GM23248 (cell line): ENCODE measurements around the gene LSMEM2. TPM values are rescaled to one million over a fixed set of nuclear protein-coding genes. Genes with fewer than 3 reads are reported as not detected.
"Not testable (repeated sequence)": the region's sequence is repeated elsewhere in the genome, so short reads cannot be mapped to it uniquely, and the experiment has no call there.

Source experiments
- DNase-seq: peaks from one replicate; pipeline ENCODE4 v3.0.0-alpha.2; 2015
- H2AFZ ChIP-seq: fragments of 200-600 bp; sonication (generic); 2 replicates; pipeline ENCODE4 v1.6.1; 2016; ENCODE audit warnings: antibody characterized with exemption
- H3F3A ChIP-seq: fragments of 200-600 bp; sonication (generic); 2 replicates; pipeline ENCODE4 v1.6.1; 2016; ENCODE audit warnings: mild to moderate bottlenecking, antibody characterized with exemption, mixed run types; ENCODE audit not compliant: insufficient read depth
- H3K27ac ChIP-seq: fragments of 200-600 bp; sonication (generic); 2 replicates; pipeline ENCODE4 v1.5.1; 2016; ENCODE audit warnings: mild to moderate bottlenecking
- H3K27me3 ChIP-seq: fragments of 200-600 bp; sonication (generic); replicated peaks from 2 replicates; pipeline ENCODE4 v1.6.1; 2016; ENCODE audit warnings: mild to moderate bottlenecking; ENCODE audit not compliant: insufficient read depth
- H3K36me3 ChIP-seq: fragments of 200-600 bp; sonication (generic); 2 replicates; pipeline ENCODE4 v1.6.1; 2016; ENCODE audit warnings: low read depth, mild to moderate bottlenecking
- H3K4me1 ChIP-seq: fragments of 200-600 bp; sonication (generic); 2 replicates; pipeline ENCODE4 v1.6.1; 2016; ENCODE audit warnings: mild to moderate bottlenecking; ENCODE audit not compliant: insufficient read depth
- H3K4me2 ChIP-seq: fragments of 200-600 bp; sonication (generic); one replicate; pipeline ENCODE4 v1.6.1; 2016; ENCODE audit warnings: mild to moderate bottlenecking; ENCODE audit not compliant: unreplicated experiment
- H3K4me3 ChIP-seq: fragments of 200-600 bp; sonication (generic); 2 replicates; pipeline ENCODE4 v1.5.1; 2016; ENCODE audit warnings: mild to moderate bottlenecking
- H3K79me2 ChIP-seq: fragments of 200-600 bp; sonication (generic); 2 replicates; pipeline ENCODE4 v1.6.1; 2016; ENCODE audit warnings: mild to moderate bottlenecking; ENCODE audit not compliant: insufficient read depth
- H3K9ac ChIP-seq: fragments of 200-600 bp; sonication (generic); 2 replicates; pipeline ENCODE4 v1.6.1; 2016; ENCODE audit warnings: mild to moderate bottlenecking
- H3K9me2 ChIP-seq: fragments of 200-600 bp; sonication (generic); 2 replicates; pipeline ENCODE4 v1.6.1; 2016; ENCODE audit warnings: mixed run types, mild to moderate bottlenecking, moderate library complexity; ENCODE audit not compliant: insufficient read depth
- H3K9me3 ChIP-seq: fragments of 200-600 bp; sonication (generic); one replicate; pipeline ENCODE4 v1.6.1; 2017; ENCODE audit warnings: low read depth
- H4K20me1 ChIP-seq: fragments of 200-600 bp; sonication (generic); 2 replicates; pipeline ENCODE4 v1.6.0; 2016; ENCODE audit not compliant: insufficient read depth
- EZH2 ChIP-seq: fragments of 200-600 bp; sonication (generic); IDR thresholded peaks from 2 replicates; pipeline ENCODE4 v1.6.1; 2018; ENCODE audit warnings: antibody characterized with exemption, mild to moderate bottlenecking; ENCODE audit not compliant: insufficient read depth, poor library complexity, severe bottlenecking
- EZH2phosphoT487 ChIP-seq: fragments of 200-600 bp; sonication (generic); IDR thresholded peaks from 2 replicates; pipeline ENCODE4 v1.6.1; 2018; ENCODE audit warnings: antibody characterized with exemption, moderate library complexity, mild to moderate bottlenecking, low read depth; ENCODE audit not compliant: insufficient read depth
- WGBS, 2 experiments: methylation state at CpG; one replicate each; pipeline ENCODE4 v1.1.6; 2015 to 2017; ENCODE audit warnings: low lambda C conversion rate in 2 of 2, low coverage in 1 of 2; ENCODE audit errors: missing lambda C conversion rate in 2 of 2; 5-methylcytosine and 5-hydroxymethylcytosine counted together
- in situ Hi-C: fragments of 300-500 bp; cut with MboI; formaldehyde crosslinking; loops from 2 replicates; pipeline ENCODE4 v1.15.0; 2020
- polyA plus RNA-seq: library from polyadenylated mRNA; unstranded; fragments of >200 nt; fragmentation: Nextera tagmentation; extraction: Ambion mirVana; gene quantifications from 2 replicates; pipeline ENCODE4 v1.2.1, GENCODE V29; 2016
- total RNA-seq: library from RNA; depleted of rRNA; stranded (reverse); fragments of >200 nt; shearing (Covaris generic); gene quantifications from 2 replicates; pipeline ENCODE4 v1.2.3, GENCODE V29; 2014

The LSMEM2 gene
- total and polyA plus RNA-seq, 2 experiments from 2014 or later, result not detected

DNA sequence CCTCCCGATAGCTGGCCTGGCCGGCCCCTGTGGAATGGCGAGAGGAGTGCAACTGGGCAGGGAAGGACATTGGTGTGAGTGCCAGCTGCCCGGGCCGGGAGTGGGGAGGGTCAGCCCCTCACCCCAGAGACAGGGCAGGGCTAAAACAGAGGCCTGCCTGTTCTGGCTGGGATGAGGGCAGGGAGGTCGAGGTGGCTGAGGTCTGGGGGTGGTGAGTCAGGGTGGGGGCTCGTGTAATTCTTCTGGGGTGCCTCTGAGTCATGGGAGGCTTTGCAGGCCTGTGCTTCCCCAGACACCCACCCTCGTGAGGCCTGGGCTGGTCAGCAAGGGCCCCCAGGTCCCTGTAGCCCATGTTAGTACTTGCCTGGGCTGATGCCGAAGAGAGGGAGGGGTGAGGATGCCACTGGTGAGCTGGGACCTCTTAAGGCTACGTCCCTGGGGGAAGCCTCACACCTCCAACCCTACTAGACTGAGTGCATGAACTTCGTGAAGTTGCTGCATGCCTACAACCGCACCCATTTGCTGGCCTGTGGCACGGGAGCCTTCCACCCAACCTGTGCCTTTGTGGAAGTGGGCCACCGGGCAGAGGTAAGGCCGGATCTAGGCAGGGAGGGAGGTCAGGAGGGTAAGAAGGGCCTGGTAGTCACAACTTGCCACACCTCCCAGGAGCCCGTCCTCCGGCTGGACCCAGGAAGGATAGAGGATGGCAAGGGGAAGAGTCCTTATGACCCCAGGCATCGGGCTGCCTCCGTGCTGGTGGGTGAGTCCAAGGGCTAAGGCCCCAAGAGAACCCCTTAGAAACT lies 8.3 kb upstream of the LSMEM2 start:
- Histone ChIP-seq H3K36me3 (no peaks in the 10 kb centered on the region), H3K9me2 (no peaks in the 10 kb centered on the region), H3K27me3 (no peaks in the 10 kb centered on the region), H2AFZ (no peak overlapping the region), H3K9me3 (no peaks in the 10 kb centered on the region), H3K4me3 (no peak overlapping the region), H3K27ac (no peak overlapping the region), H3K4me2 (peak overlapping the region; percentile 58), H3K79me2 (no peaks in the 10 kb centered on the region), H4K20me1 (no peaks in the 10 kb centered on the region), H3F3A (peaks cover 13% of the 10 kb centered on the region; the same call in 1 of the 2 replicates), H3K9ac (peak overlapping the region; percentile 43; the same call in 1 of the 2 replicates), H3K4me1 (peaks cover 28% of the 10 kb centered on the region)
- TF ChIP-seq EZH2 (no peak), EZH2phosphoT487 (no peak)
- WGBS, 2 experiments, result 65 to 68% methylated on average over 19 of the region's 19 CpGs
- in situ Hi-C loops, result loop anchor here (5.0 kb wide), 1 partner anchor 73 kb away; no protein-coding TSS in a partner anchor
- peak; percentile 39 for DNase-seq

DNA sequence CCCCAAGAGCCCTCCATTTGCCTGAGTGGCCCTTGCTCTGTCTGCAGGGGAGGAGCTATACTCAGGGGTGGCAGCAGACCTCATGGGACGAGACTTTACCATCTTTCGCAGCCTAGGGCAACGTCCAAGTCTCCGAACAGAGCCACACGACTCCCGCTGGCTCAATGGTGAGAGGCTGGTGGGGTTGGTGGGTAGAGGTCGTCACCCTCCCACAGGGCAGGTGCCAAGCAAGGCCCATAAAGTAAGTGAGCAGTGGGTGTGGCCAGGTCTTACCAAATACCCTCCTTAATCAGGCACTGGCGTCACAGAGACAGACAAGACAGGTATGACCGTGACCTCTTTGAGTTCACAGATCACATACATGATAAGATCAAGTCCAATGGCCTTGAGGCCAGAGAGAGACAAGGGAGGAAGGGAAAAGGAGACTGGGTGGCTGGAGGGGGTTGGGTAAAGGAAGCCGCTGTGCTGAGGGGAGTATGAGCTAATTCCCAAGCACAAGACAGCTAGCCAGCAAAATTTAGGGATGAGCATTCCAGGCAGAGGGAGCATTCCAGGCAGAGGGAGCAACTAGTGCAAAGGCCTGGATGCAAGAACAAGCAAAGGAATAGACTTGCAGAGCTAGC lies 7.5 kb upstream of the LSMEM2 start:
- Histone ChIP-seq H3K36me3 (no peaks in the 10 kb centered on the region), H3K4me1 (peaks cover 28% of the 10 kb centered on the region), H2AFZ (no peak overlapping the region), H3K9me2 (no peaks in the 10 kb centered on the region), H3K4me3 (no peak overlapping the region), H3K4me2 (no peak overlapping the region), H3K9me3 (no peaks in the 10 kb centered on the region), H4K20me1 (no peaks in the 10 kb centered on the region), H3F3A (peaks cover 13% of the 10 kb centered on the region; the same call in 1 of the 2 replicates), H3K9ac (no peak overlapping the region), H3K79me2 (no peaks in the 10 kb centered on the region), H3K27ac (no peak overlapping the region), H3K27me3 (no peaks in the 10 kb centered on the region)
- in situ Hi-C loops, result loop anchor here (5.0 kb wide), 1 partner anchor 74 kb away; no protein-coding TSS in a partner anchor
- TF ChIP-seq EZH2 (no peak), EZH2phosphoT487 (no peak)
- 76 to 77% methylated on average over 10 of the region's 10 CpGs for whole genome bisulfite sequencing, 2 experiments
- no peak for DNase-seq

DNA sequence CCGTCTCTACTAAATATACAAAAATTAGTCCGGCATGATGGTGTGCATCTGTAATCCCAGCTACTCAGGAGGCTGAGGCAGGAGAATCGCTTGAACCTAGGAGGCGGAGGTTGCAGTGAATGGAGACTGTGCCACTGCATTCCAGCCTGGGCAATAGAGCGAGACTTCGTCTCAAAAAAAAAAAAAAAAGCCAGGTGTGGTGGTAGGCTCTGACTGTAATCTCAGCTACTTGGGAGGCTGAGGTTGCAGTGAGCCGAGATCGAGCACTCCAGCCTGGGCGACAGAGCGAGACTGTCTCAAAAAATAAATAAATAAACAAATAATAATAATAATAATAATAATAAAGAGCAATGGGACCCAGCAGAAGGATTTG lies 6.4 kb upstream of the LSMEM2 start:
- not testable (repeated sequence) for H3K27ac ChIP-seq, DNase-seq, H3K9ac ChIP-seq, H3K36me3 ChIP-seq, H3K4me3 ChIP-seq, H3K4me2 ChIP-seq, H3K79me2 ChIP-seq, H3K27me3 ChIP-seq, H3F3A ChIP-seq, H4K20me1 ChIP-seq, H3K9me2 ChIP-seq, H2AFZ ChIP-seq, H3K9me3 ChIP-seq
- peaks cover 21% of the 10 kb centered on the region for H3K4me1 ChIP-seq
- in situ Hi-C loops, result loop anchor here (5.0 kb wide), 1 partner anchor 75 kb away; no protein-coding TSS in a partner anchor
- 58% methylated on average over 9 to 10 of the region's 10 CpGs for WGBS, 2 experiments

DNA sequence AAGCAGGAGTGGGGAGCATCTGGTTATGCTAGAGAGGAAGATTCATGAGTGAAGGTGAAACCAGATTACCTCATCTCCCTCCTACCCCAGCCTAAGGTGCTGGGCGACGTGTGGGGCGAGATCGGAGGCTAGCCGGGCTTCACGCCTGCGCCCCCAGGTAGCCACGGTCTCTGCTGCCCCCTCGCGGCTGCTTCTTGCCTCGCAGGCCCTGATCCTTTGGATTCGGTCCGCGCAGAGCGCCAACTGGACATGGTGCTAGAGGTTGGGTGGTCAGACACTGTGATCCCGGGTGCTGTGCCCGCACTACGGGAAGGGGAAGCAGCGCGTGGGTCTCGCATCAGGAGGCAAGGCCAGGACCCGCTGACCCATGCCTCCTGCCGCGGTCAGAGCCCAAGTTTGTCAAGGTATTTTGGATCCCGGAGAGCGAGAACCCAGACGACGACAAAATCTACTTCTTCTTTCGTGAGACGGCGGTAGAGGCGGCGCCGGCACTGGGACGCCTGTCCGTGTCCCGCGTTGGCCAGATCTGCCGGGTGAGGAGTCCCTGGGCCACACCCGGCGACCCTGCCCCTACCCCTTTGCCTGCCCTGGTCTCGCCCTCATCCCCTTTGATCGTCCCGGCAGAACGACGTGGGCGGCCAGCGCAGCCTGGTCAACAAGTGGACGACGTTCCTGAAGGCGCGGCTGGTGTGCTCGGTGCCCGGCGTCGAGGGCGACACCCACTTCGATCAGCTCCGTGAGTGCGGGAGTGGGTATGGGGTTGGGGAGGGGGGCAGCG lies 5.8 kb upstream of the LSMEM2 start:
- Histone ChIP-seq H3F3A (peaks cover 7% of the 10 kb centered on the region; the same call in 1 of the 2 replicates), H3K4me3 (peak overlapping the region; percentile 50), H3K27ac (no peak overlapping the region), H3K27me3 (no peaks in the 10 kb centered on the region), H3K9ac (no peak overlapping the region), H3K79me2 (no peaks in the 10 kb centered on the region), H3K36me3 (no peaks in the 10 kb centered on the region), H3K9me2 (no peaks in the 10 kb centered on the region), H2AFZ (peak overlapping the region; percentile 61; the same call in 1 of the 2 replicates), H3K4me2 (peak overlapping the region; percentile 59), H4K20me1 (no peaks in the 10 kb centered on the region), H3K9me3 (no peaks in the 10 kb centered on the region), H3K4me1 (peaks cover 18% of the 10 kb centered on the region)
- TF ChIP-seq EZH2 (no peak), EZH2phosphoT487 (no peak)
- in situ Hi-C loops, result loop anchor here (5.0 kb wide), 1 partner anchor 76 kb away; no protein-coding TSS in a partner anchor
- WGBS, 2 experiments, result 18 to 19% methylated on average over 58 to 61 of the region's 61 CpGs
- DNase-seq, result peak; percentile 81
